ENCODE data around the gene KLHDC3.

KLHDC3 gene

DNA sequence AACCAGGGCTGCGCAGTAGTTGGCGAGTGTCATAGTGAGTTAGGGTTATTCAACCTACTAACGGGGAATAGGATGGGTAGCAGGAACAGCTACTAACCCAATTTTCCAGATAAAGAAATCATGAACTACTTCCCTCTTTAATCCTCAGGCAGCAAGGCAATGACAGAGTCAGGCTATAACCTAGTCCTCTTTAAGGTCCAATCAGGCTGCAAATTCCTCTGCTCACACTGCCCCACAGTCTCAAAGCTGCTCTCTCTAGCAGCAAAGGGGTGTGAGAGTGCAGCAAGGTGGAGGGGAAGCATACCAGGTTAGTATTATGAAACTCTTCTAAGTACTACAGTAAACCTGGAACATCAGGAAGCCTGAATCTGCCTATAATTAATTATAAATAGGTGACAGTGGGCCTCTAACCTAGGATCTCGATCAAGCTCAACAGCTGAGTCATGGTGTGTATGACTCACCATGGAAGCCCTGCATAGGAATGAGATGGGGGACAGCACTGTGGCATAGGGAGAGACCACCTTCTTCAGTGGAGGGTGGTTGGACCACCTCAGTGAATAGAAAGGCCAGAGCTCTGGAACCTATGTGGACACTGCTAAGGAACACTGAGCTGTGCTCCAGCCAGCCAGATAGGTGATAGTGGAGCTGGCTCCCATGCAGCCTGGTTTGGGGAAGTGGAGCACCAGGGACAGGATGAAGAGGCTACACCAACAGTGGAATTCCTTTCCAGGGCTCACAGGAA, 43.0 kb upstream of the KLHDC3 start:
- peak overlapping the region; percentile 34 for H3K27ac ChIP-seq
- TF ChIP-seq ZFX (IDR thresholded peaks at IDR 0.05; ENCODE audit: borderline replicate concordance) = no peak
- TF ChIP-seq, protein P1, sequence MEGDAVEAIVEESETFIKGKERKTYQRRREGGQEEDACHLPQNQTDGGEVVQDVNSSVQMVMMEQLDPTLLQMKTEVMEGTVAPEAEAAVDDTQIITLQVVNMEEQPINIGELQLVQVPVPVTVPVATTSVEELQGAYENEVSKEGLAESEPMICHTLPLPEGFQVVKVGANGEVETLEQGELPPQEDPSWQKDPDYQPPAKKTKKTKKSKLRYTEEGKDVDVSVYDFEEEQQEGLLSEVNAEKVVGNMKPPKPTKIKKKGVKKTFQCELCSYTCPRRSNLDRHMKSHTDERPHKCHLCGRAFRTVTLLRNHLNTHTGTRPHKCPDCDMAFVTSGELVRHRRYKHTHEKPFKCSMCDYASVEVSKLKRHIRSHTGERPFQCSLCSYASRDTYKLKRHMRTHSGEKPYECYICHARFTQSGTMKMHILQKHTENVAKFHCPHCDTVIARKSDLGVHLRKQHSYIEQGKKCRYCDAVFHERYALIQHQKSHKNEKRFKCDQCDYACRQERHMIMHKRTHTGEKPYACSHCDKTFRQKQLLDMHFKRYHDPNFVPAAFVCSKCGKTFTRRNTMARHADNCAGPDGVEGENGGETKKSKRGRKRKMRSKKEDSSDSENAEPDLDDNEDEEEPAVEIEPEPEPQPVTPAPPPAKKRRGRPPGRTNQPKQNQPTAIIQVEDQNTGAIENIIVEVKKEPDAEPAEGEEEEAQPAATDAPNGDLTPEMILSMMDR (IDR thresholded peaks at IDR 0.05) = no peak

DNA sequence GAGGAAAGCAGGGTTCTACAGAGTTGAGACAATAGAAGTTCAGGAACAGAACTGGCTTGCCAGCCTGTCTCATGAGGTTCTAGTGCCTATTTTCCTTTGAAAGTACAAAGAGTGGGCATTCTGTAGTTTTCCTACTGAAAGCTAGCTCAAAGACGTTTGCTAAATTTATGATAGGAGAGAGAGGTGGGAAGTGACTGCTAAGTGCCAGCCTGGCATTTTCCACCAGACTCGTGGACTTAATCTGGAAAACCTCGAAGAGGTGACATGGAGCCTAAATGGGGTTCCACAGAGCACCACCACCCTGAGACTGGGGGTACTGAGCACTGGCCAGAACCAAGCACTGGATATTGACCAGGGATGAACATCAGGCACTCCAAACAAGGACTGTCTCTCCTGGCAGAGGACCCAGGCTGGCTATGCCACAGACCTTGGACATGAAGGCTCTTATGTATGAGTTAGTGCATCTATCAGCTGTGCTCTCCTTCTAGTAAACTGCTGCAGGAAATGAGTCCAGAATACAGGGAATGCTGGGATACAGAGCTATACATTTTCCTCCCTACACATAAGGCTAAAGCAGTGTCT, 42.2 kb upstream of the KLHDC3 start:
- H3K27ac ChIP-seq = peak overlapping the region; percentile 34; the same call in 1 of the 2 replicates
- TF ChIP-seq, protein P1 (IDR thresholded peaks at IDR 0.05) = no peak
- no peak for TF ChIP-seq ZFX (IDR thresholded peaks at IDR 0.05; ENCODE audit: borderline replicate concordance)

DNA sequence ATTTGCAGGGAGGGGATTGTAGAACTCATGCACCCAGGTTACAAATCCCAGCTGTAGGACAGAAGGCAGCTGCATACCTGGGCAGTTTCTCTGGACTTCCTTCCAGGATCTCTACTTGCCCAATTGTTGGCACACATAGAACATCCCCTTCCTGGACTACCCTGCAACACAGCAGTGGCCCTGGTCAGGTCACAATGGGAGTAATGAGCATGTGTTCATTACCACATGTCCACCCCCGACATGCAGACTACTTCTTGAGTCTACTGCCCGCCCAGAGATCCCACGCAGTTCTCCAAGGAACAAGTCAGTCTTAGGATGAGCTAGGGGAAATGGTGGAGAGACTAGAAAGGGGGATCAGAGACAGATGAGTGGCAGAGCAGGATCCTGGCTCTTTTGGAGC, 40.1 kb upstream of the KLHDC3 start:
- no peak overlapping the region for H3K27ac ChIP-seq
- TF ChIP-seq, protein P1 (IDR thresholded peaks at IDR 0.05) = no peak
- no peak for TF ChIP-seq ZFX (IDR thresholded peaks at IDR 0.05; ENCODE audit: borderline replicate concordance)

DNA sequence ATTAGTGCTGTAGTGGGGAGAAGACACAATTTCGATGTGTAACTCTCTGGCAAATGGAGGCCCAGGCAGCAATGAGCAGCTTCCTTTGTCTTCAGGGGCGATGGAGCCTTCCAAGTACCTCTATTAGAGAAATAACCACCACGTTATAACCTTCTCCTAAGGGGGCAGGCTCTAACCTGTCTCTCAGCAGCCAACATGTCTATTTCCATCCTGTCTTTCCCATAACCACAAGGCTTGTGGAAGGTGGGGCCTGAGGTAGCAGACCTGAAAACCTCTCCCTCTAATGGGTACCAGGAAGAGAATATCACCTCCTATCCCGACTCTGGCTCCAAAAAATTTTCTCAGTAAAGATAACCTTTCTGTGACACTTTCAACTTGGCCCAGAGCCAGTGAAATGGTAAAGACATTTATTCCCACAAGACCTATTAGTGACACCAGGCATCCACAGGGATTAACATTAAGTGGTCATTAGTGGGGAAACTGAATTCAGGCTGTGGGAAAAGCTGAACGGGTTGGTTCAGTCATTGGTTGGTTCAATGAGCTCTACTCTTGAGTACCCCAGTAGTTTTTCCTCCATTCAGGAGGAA, 39.0 kb upstream of the KLHDC3 start:
- no peak overlapping the region for H3K27ac ChIP-seq
- TF ChIP-seq, protein P1 (IDR thresholded peaks at IDR 0.05) = no peak
- no peak for TF ChIP-seq ZFX (IDR thresholded peaks at IDR 0.05; ENCODE audit: borderline replicate concordance)

DNA sequence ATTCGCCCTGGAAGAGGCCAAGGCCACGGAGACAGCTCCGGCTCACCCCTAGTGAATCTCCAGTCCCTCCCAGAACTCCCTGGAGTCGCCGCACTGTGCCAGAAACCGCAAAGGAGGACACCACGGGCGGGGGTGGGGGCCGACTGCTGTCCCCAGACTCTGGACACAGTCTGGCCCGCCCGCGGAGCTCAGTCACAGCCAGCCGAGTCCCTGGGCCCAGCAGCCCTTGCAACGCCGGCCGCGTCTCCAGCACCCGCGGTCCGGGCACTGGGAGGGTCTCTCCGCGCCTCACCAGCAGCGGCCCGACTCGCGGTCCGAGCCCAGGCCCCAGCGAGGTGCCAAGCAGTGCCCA, 35.6 kb upstream of the KLHDC3 start:
- H3K27ac ChIP-seq = peak overlapping the region; percentile 85

DNA sequence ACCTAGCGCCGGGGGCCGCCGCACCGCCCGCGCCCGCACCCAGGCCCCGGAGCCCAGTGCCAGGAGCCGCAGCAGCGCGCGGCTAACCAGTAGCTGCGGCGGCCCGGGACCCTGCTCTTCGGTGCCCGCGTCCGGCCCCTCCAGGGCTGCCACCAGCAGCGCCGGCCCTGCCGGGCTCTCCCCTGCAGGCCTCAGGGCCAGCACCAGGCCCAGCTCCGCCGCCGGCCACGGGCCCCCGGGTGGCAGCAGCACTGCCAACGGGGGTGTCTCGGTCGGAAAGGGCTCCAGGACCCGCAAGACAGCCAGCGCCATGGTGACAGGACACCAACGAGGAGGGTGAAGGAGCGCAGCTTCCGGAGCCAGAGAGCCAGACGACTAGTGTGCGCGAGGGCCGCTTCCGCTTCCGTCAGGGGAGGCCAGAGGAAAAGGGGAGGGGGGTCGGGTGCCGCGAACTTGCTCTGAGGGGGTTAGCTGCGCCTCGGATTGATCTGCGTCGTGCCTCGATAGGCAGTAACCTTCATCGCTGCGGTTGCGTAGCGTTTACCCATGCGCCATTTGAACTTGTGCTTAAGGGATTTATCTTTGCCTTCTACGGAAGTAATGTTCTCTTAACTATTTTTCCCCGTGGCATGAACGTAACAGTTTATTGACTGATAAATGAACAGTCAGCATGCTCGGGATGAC, 35.1 kb upstream of the KLHDC3 start, which contains the start of gene PEX6:
PEX6 (minus strand) TSS at position 343 of the 684 bp plus-strand sequence; CDS start at position 312, 31 bp downstream.
- H3K27ac ChIP-seq = peak within 1 kb of the TSS; percentile 85

More for the DNA sequence above, 35.6 kb upstream of the KLHDC3 start:
- TF ChIP-seq, protein P1 (IDR thresholded peaks at IDR 0.05) = no peak
- no peak for TF ChIP-seq ZFX (IDR thresholded peaks at IDR 0.05; ENCODE audit: borderline replicate concordance)

More for the DNA sequence above, 35.1 kb upstream of the KLHDC3 start, which contains the start of gene PEX6:
- peak; percentile 55; the same call in 1 of the 2 replicates for TF ChIP-seq ZFX (IDR thresholded peaks at IDR 0.05; ENCODE audit: borderline replicate concordance)
- TF ChIP-seq, protein P1 (IDR thresholded peaks at IDR 0.05) = no peak
